HCT116 (cell line): ENCODE results near the gene TARBP1.
A peak's percentile ranks its signal among the peaks of the same experiment; 100 is the strongest.
"Not testable (repeated sequence)": the region's sequence is repeated elsewhere in the genome, so short reads cannot be mapped to it uniquely, and the experiment has no call there.

ENCODE experiments used
- CEBPB ChIP-seq: IDR thresholded peaks from 2 replicates; pipeline ENCODE4 v1.6.1; 2012; ENCODE audit warnings: low read depth
- CTCF ChIP-seq, 3 experiments: fragments of 200-600 bp in 1 of 3; sonication (generic) in 1 of 3; IDR thresholded peaks in 2 of 3; conservative IDR thresholded peaks in 1 of 3; 2 replicates each; pipeline ENCODE4 v1.5.1; 2012 to 2017; ENCODE audit warnings: low read depth in 2 of 3, low read length in 2 of 3, antibody characterized with exemption in 1 of 3, borderline replicate concordance in 1 of 3, control low read depth in 1 of 3, mild to moderate bottlenecking in 1 of 3, mixed read lengths in 1 of 3, mixed run types in 1 of 3, moderate library complexity in 1 of 3; ENCODE audit not compliant: insufficient read depth in 1 of 3
- ELF1 ChIP-seq: IDR thresholded peaks from 2 replicates; pipeline ENCODE4 v1.6.1; 2012; ENCODE audit warnings: low read depth, borderline replicate concordance
- EZH2 ChIP-seq: fragments of 200-600 bp; sonication (generic); IDR thresholded peaks from 2 replicates; pipeline ENCODE4 v1.6.1; 2017; ENCODE audit warnings: antibody characterized with exemption, mixed run types
- JUND ChIP-seq: IDR thresholded peaks from 2 replicates; pipeline ENCODE4 v1.6.1; 2012
- MAX ChIP-seq: IDR thresholded peaks from 2 replicates; pipeline ENCODE4 v1.6.1; 2012
- POLR2A ChIP-seq: IDR thresholded peaks from 2 replicates; pipeline ENCODE4 v1.7.0; 2011; ENCODE audit warnings: borderline replicate concordance; ENCODE audit not compliant: insufficient read depth, insufficient read length; ENCODE audit errors: extremely low read depth
- POLR2AphosphoS5 ChIP-seq: IDR thresholded peaks from 2 replicates; pipeline ENCODE4 v1.6.1; 2011; ENCODE audit warnings: mild to moderate bottlenecking, low read depth, low read length, moderate library complexity
- REST ChIP-seq: IDR thresholded peaks from 2 replicates; pipeline ENCODE4 v1.6.1; 2012; ENCODE audit warnings: low read depth
- SIN3A ChIP-seq: IDR thresholded peaks from 2 replicates; pipeline ENCODE4 v1.6.1; 2012; ENCODE audit warnings: low read depth
- SP1 ChIP-seq: IDR thresholded peaks from 2 replicates; pipeline ENCODE4 v1.6.1; 2012; ENCODE audit warnings: low read depth
- TCF7L2 ChIP-seq: IDR thresholded peaks from 2 replicates; pipeline ENCODE4 v1.7.0; 2011; ENCODE audit warnings: borderline replicate concordance, inconsistent platforms; ENCODE audit not compliant: insufficient read depth, insufficient read length; ENCODE audit errors: extremely low read depth
- YY1 ChIP-seq: IDR thresholded peaks from 2 replicates; pipeline ENCODE4 v1.6.1; 2011; ENCODE audit warnings: low read length, low read depth, moderate library complexity, mild to moderate bottlenecking; ENCODE audit not compliant: insufficient replicate concordance; ENCODE audit errors: extremely low read depth

GRCh38 chr1:234379591-234380109 lies 99.3 kb downstream of the TARBP1 start:
- TF ChIP-seq CTCF (IDR thresholded peaks at IDR 0.05 in 2 of 3, conservative IDR thresholded peaks at IDR 0.05 in 1 of 3; ENCODE audit: borderline replicate concordance in 1 of 3, insufficient read depth in 1 of 3, low read depth in 2 of 3, low read length in 2 of 3) = 0 out of 6 replicates have a peak, but pooled peaks of 1 of the 3 experiments have one; percentile 14
- not testable (repeated sequence) for TF ChIP-seq POLR2AphosphoS5, EZH2, TCF7L2, MAX, POLR2A, REST, YY1, CEBPB, JUND, SIN3A, ELF1, SP1
